ENCODE results near the gene GNPTAB. TPM values are rescaled to one million over a fixed set of nuclear protein-coding genes. Genes with fewer than 3 reads are reported as not detected.

GNPTAB gene
- total and polyA plus RNA-seq, 2 of the 4 experiments (the other 2 are of a cell fraction) = 16.0 to 24.2 TPM

- BruUV-seq (replicated peaks) = no TSS peak
- Histone ChIP-seq H2BK20ac (ENCODE audit: low read depth, low read length) (no peak overlapping the region), H3K4me1 (ENCODE audit: control insufficient read depth, insufficient read depth, low read length) (no peaks in the 10 kb centered on the region), H3K23ac (ENCODE audit: low read depth, low read length) (no peak overlapping the region), H2BK15ac (ENCODE audit: low read depth, low read length) (no peak overlapping the region), H3K9me1 (ENCODE audit: insufficient read depth, low read length) (no peaks in the 10 kb centered on the region), H2BK120ac (ENCODE audit: low read depth, low read length) (no peak overlapping the region), H2BK5ac (ENCODE audit: low read depth, low read length, poor library complexity, severe bottlenecking) (no peak overlapping the region), H4K5ac (ENCODE audit: low read depth, low read length) (no peak overlapping the region), H3K27me3 (ENCODE audit: control insufficient read depth, insufficient read depth, low read length) (no peaks in the 10 kb centered on the region), H3K18ac (ENCODE audit: low read depth, low read length) (no peak overlapping the region), H3K56ac (ENCODE audit: extremely low read depth, insufficient read depth, low read length) (no peak overlapping the region), H3K36me3 (ENCODE audit: control insufficient read depth, insufficient read depth, low read length) (no peaks in the 10 kb centered on the region), H3K14ac (replicated peaks; ENCODE audit: low read depth, low read length) (no peak overlapping the region), H2AK5ac (ENCODE audit: low read depth, low read length) (no peak overlapping the region), H3K9me3 (ENCODE audit: control insufficient read depth, insufficient read depth, low read length) (no peaks in the 10 kb centered on the region), H3K9ac (ENCODE audit: low read depth, low read length) (no peak overlapping the region), H3K4me2 (ENCODE audit: low read depth, low read length) (no peak overlapping the region), H4K8ac (ENCODE audit: low read depth in 2 of 2, low read length in 2 of 2) (no peak overlapping the region), H3K79me1 (ENCODE audit: low read depth in 1 of 2, low read length in 2 of 2) (peaks cover 3 to 12% of the 10 kb centered on the region in 2 experiments), H3K27ac (ENCODE audit: insufficient read depth, low read length) (no peak overlapping the region), H3K4me3 (ENCODE audit: insufficient read depth, low read depth, low read length) (no peak overlapping the region), H3K4ac (ENCODE audit: low read depth, low read length) (no peak overlapping the region), H4K20me1 (ENCODE audit: insufficient read depth, low read length) (no peaks in the 10 kb centered on the region), H2AFZ (replicated peaks; ENCODE audit: low read length, poor library complexity) (no peak overlapping the region), H2AK9ac (replicated peaks; ENCODE audit: low read depth, low read length, poor library complexity) (no peak overlapping the region), H4K91ac (ENCODE audit: insufficient read depth, low read depth, low read length) (no peak overlapping the region)
- ChIA-PET POLR2A (ENCODE audit: unreplicated experiment) (no interaction called here), CTCF (interaction anchor here (1.0 kb wide), 1 partner anchor 13 kb away, joined by 3 read pairs; no protein-coding TSS in a partner anchor)
- intact Hi-C loops (cut with micrococcal nuclease) (no loop called here), in situ Hi-C loops (cut with MboI; ENCODE audit: low sequenced_read_pairs) (no loop called here), dilution Hi-C loops (cut with HindIII; ENCODE audit: low sequenced_read_pairs, unreplicated experiment) (no loop called here)
- DNase-seq (no peak), ATAC-seq (ENCODE audit: low read depth) (no peak)
- WGBS, 2 experiments (ENCODE audit: extremely low coverage in 2 of 2, insufficient read length in 1 of 2) = 100% methylated on average over 2 of the region's 5 CpGs; no CpG with 5 or more reads in 1 of the 2 experiments
- TF ChIP-seq POLR2A (IDR thresholded peaks at IDR 0.05; ENCODE audit: low read depth, low read length) = no peak
- no peak for TF ChIP-seq BHLHE40 (IDR thresholded peaks at IDR 0.05; ENCODE audit: low read depth, low read length)
- no peak for TF ChIP-seq RCOR1 (IDR thresholded peaks at IDR 0.05; ENCODE audit: insufficient replicate concordance, low read length)
- no peak for TF ChIP-seq NFE2L2 (IDR thresholded peaks at IDR 0.05; ENCODE audit: low read depth, low read length)
- TF ChIP-seq CEBPB (IDR thresholded peaks at IDR 0.05; ENCODE audit: low read depth, low read length) = no peak
- TF ChIP-seq FOS (IDR thresholded peaks at IDR 0.05; ENCODE audit: low read depth, low read length) = no peak
- TF ChIP-seq SMC3 (IDR thresholded peaks at IDR 0.05; ENCODE audit: low read depth, low read length) = no peak
- TF ChIP-seq CHD1 (IDR thresholded peaks at IDR 0.05; ENCODE audit: low read depth, low read length) = no peak
- no peak for TF ChIP-seq RAD21 (IDR thresholded peaks at IDR 0.05; ENCODE audit: low read length)
- TF ChIP-seq RFX5 (IDR thresholded peaks at IDR 0.05; ENCODE audit: low read depth, low read length) = no peak
- TF ChIP-seq MAZ (IDR thresholded peaks at IDR 0.05; ENCODE audit: borderline replicate concordance, low read depth, low read length) = no peak
- no peak for TF ChIP-seq MXI1 (IDR thresholded peaks at IDR 0.05; ENCODE audit: borderline replicate concordance, low read depth, low read length)
- no peak for TF ChIP-seq CTCF (conservative IDR thresholded peaks at IDR 0.05; ENCODE audit: low read depth, low read length)
- TF ChIP-seq ELK1 (IDR thresholded peaks at IDR 0.05; ENCODE audit: borderline replicate concordance, low read depth, low read length) = no peak
- no peak for TF ChIP-seq MAFK (IDR thresholded peaks at IDR 0.05; ENCODE audit: low read depth, low read length)
Observed at GRCh38 chr12:101803978-101804377, 26.8 kb downstream of the GNPTAB start.
